ENCODE measurements around the gene PACS1. TPM values are rescaled to one million over a fixed set of nuclear protein-coding genes. Genes with fewer than 3 reads are reported as not detected.

Gene PACS1
- total RNA-seq, 4 donors from 2014 or later: 37.1 to 97.8 (median 54.3) TPM

GRCh38 chr11:66071381-66071801 lies 1.3 kb downstream of the PACS1 start:
- peak overlapping the region; percentile 88 to 98 (median 93) for H3K27ac ChIP-seq (replicated peaks in 1 of 4)
- no peaks in the 10 kb centered on the region for H3K27me3 ChIP-seq
- H3K36me3 ChIP-seq: peaks cover 13 to 45% (median 36%) of the 10 kb centered on the region in 4 donors
- DNase-seq (ENCODE audit: extremely low spot score): no peak
- no peak for TF ChIP-seq EP300 (IDR thresholded peaks at IDR 0.05)
- no peak for TF ChIP-seq CTCF (IDR thresholded peaks at IDR 0.05)
- TF ChIP-seq POLR2A (IDR thresholded peaks at IDR 0.05; ENCODE audit: low read depth): no peak
- TF ChIP-seq POLR2AphosphoS5 (IDR thresholded peaks at IDR 0.05): no peak
- H3K4me1 ChIP-seq: peaks cover 31 to 50% (median 44%) of the 10 kb centered on the region in 4 donors
- WGBS: 27% methylated on average over 2 of the region's 2 CpGs
- H3K9me3 ChIP-seq: no peaks in the 10 kb centered on the region
- H3K4me3 ChIP-seq: peak overlapping the region; percentile 87 to 97 (median 94)
- intact Hi-C loops (cut with DNase I): no loop called here

DNA sequence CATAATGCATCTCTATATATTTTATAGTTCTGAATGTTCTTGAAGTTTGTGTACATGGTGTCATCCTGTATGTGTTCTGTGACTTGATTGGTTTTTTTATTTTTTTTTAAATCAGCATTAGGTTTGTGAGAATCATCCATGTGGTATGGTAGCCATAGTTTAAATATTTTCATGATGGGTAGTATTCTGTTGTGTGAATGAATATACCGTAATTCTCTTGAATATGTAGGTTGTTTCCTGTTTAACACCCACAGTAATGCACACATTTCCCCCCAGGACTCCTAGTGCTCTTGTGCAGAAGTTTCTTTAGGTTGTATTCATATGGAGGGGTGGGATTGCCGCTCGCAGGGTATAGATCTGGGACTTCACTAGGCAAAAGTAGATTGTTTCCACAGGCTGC lies 2.0 kb downstream of the PACS1 start:
- peaks cover 6 to 41% (median 30%) of the 10 kb centered on the region in 4 donors for H3K36me3 ChIP-seq
- no peaks in the 10 kb centered on the region for H3K27me3 ChIP-seq
- DNase-seq (ENCODE audit: extremely low spot score): no peak
- intact Hi-C loops (cut with DNase I): no loop called here
- WGBS: 86% methylated on average over 3 of the region's 3 CpGs
- H3K27ac ChIP-seq (replicated peaks in 1 of 4): peak overlapping the region; percentile 88 to 98 (median 93)
- no peaks in the 10 kb centered on the region for H3K9me3 ChIP-seq
- no peak overlapping the region for H3K4me3 ChIP-seq
- TF ChIP-seq POLR2A (IDR thresholded peaks at IDR 0.05; ENCODE audit: low read depth) (no peak), EP300 (IDR thresholded peaks at IDR 0.05) (no peak), POLR2AphosphoS5 (IDR thresholded peaks at IDR 0.05) (no peak), CTCF (IDR thresholded peaks at IDR 0.05) (no peak)
- peaks cover 32 to 55% (median 51%) of the 10 kb centered on the region in 4 donors for H3K4me1 ChIP-seq

DNA sequence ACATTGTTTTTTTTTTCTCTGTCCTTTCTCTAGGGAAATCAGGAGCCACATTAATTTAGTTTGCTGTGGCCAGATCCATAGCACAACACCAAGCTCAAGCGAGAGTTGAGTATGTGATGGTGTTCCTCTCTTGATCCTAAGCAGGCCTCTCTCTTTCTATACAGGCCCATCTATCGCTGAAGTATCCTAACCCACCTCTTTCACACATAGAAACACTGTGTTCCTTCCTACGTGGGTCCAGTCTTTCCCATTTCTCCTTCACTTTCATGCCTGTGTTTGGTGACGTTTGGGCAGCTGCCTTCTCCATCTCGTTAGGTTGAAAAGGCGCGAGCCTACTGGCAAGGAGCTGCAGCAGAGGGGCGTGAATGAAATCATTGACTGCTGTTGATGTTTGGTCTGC lies 2.4 kb downstream of the PACS1 start:
- Histone ChIP-seq H3K4me1 (peaks cover 35 to 54% (median 50%) of the 10 kb centered on the region in 4 donors), H3K27ac (replicated peaks in 1 of 4) (peak overlapping the region in 1 of 4 donors; percentile 27), H3K4me3 (no peak overlapping the region), H3K36me3 (peaks cover 3 to 37% (median 27%) of the 10 kb centered on the region in 4 donors), H3K9me3 (no peaks in the 10 kb centered on the region), H3K27me3 (no peaks in the 10 kb centered on the region)
- intact Hi-C loops (cut with DNase I): no loop called here
- DNase-seq (ENCODE audit: extremely low spot score): no peak
- TF ChIP-seq POLR2A (IDR thresholded peaks at IDR 0.05; ENCODE audit: low read depth): no peak
- no peak for TF ChIP-seq POLR2AphosphoS5 (IDR thresholded peaks at IDR 0.05)
- TF ChIP-seq EP300 (IDR thresholded peaks at IDR 0.05): no peak
- no peak for TF ChIP-seq CTCF (IDR thresholded peaks at IDR 0.05)
- WGBS: 78% methylated on average over 8 of the region's 8 CpGs

DNA sequence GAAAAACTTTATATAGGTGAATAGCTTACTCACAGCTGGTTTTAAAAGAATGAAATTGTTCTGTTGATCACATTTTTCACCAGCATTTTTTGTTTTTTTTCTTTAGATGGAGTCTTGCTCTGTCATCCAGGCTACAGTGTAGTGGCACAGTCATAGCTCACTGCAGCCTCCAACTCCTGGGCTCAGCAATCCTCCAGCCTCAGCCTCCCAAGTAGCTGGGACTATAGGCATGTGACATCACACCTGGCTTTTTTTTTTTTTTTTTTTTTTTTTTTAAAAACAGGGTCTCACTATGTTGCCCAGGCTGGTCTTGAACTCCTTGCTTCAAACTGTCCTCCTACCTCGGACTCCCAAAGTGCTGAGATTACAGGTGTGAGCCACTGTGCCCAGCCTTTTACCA lies 3.6 kb downstream of the PACS1 start:
- Histone ChIP-seq H3K4me3 (no peak overlapping the region), H3K36me3 (peaks cover 0 to 25% (median 16%) of the 10 kb centered on the region in 4 donors), H3K9me3 (no peaks in the 10 kb centered on the region), H3K27me3 (no peaks in the 10 kb centered on the region), H3K4me1 (peaks cover 26 to 48% (median 40%) of the 10 kb centered on the region in 4 donors), H3K27ac (replicated peaks in 1 of 4) (no peak overlapping the region)
- intact Hi-C loops (cut with DNase I): no loop called here
- DNase-seq (ENCODE audit: extremely low spot score): no peak
- WGBS: 100% methylated on average over 1 of the region's 1 CpG
- TF ChIP-seq POLR2A (IDR thresholded peaks at IDR 0.05; ENCODE audit: low read depth): no peak
- no peak for TF ChIP-seq EP300 (IDR thresholded peaks at IDR 0.05)
- TF ChIP-seq POLR2AphosphoS5 (IDR thresholded peaks at IDR 0.05): no peak
- TF ChIP-seq CTCF (IDR thresholded peaks at IDR 0.05): no peak

DNA sequence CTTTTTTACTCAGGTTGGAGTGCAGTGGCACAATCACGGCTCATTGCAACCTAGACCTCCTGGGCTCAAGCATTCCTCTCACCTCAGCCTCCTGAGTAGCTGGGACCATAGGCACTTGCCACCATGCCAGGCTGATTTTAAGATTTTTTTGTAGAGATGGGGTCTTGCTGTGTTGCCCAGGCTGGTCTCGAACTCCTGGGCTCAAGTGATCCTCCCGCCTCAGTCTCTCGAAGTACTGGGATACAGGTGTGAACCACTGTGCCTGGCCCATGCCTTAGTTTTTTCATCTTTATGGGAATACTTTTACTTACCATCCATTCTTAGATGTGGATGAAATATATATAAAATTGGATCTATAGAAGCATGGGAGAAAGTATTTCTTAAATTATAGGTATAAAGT lies 5.2 kb downstream of the PACS1 start:
- no peak overlapping the region for H3K4me3 ChIP-seq
- WGBS: 97% methylated on average over 4 of the region's 4 CpGs
- peaks cover 0 to 22% (median 14%) of the 10 kb centered on the region in 4 donors for H3K36me3 ChIP-seq
- H3K27ac ChIP-seq (replicated peaks in 1 of 4): no peak overlapping the region
- H3K4me1 ChIP-seq: peaks cover 15 to 45% (median 32%) of the 10 kb centered on the region in 4 donors
- no peak for TF ChIP-seq POLR2A (IDR thresholded peaks at IDR 0.05; ENCODE audit: low read depth)
- DNase-seq (ENCODE audit: extremely low spot score): no peak
- H3K9me3 ChIP-seq: no peaks in the 10 kb centered on the region
- intact Hi-C loops (cut with DNase I): no loop called here
- no peaks in the 10 kb centered on the region for H3K27me3 ChIP-seq
